B cell (primary cell): ENCODE results near the gene MAML3.

Source experiments
- EZH2 ChIP-seq: IDR thresholded peaks from 2 replicates; pipeline ENCODE4 v1.6.1; 2012; ENCODE audit warnings: borderline replicate concordance, low read depth, mild to moderate bottlenecking, moderate library complexity, low read length; ENCODE audit not compliant: insufficient read depth, poor library complexity, severe bottlenecking
- TF ChIP-seq, protein P1 (sequence below): fragments of 200-600 bp; IDR thresholded peaks from one replicate; pipeline ENCODE4 v1.8.0; 2022; ENCODE audit warnings: antibody characterized with exemption, mild to moderate bottlenecking

DNA sequence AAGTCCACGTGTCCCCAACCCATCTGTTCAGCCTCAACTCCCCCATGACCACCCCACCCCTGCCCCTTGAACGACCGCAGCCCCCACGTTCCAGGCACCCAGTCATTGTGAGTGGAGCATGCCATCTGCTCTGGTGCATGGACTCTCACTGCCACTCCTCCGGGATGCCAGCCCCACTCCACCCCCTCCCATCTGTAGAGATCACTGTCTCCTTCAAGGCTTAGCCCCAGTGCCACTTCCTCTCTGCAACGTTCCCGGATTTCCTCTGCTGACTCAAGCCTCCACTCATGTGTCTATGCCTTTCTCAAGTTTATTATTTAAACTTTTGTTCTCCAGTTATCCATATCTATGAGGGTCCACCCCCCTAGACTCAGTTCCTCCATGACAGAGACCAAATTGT is 54.0 kb downstream of the MAML3 start:
- TF ChIP-seq, protein P1, sequence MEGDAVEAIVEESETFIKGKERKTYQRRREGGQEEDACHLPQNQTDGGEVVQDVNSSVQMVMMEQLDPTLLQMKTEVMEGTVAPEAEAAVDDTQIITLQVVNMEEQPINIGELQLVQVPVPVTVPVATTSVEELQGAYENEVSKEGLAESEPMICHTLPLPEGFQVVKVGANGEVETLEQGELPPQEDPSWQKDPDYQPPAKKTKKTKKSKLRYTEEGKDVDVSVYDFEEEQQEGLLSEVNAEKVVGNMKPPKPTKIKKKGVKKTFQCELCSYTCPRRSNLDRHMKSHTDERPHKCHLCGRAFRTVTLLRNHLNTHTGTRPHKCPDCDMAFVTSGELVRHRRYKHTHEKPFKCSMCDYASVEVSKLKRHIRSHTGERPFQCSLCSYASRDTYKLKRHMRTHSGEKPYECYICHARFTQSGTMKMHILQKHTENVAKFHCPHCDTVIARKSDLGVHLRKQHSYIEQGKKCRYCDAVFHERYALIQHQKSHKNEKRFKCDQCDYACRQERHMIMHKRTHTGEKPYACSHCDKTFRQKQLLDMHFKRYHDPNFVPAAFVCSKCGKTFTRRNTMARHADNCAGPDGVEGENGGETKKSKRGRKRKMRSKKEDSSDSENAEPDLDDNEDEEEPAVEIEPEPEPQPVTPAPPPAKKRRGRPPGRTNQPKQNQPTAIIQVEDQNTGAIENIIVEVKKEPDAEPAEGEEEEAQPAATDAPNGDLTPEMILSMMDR = no peak
- TF ChIP-seq EZH2 = no peak
